GM23248 (cell line): ENCODE measurements around the gene CSRP1. TPM values are rescaled to one million over a fixed set of nuclear protein-coding genes. Genes with fewer than 3 reads are reported as not detected.

Experiments used
- DNase-seq: peaks from one replicate; pipeline ENCODE4 v3.0.0-alpha.2; 2015
- H2AFZ ChIP-seq: fragments of 200-600 bp; sonication (generic); 2 replicates; pipeline ENCODE4 v1.6.1; 2016; ENCODE audit warnings: antibody characterized with exemption
- H3F3A ChIP-seq: fragments of 200-600 bp; sonication (generic); 2 replicates; pipeline ENCODE4 v1.6.1; 2016; ENCODE audit warnings: mild to moderate bottlenecking, antibody characterized with exemption, mixed run types; ENCODE audit not compliant: insufficient read depth
- H3K27ac ChIP-seq: fragments of 200-600 bp; sonication (generic); 2 replicates; pipeline ENCODE4 v1.5.1; 2016; ENCODE audit warnings: mild to moderate bottlenecking
- H3K27me3 ChIP-seq: fragments of 200-600 bp; sonication (generic); replicated peaks from 2 replicates; pipeline ENCODE4 v1.6.1; 2016; ENCODE audit warnings: mild to moderate bottlenecking; ENCODE audit not compliant: insufficient read depth
- H3K36me3 ChIP-seq: fragments of 200-600 bp; sonication (generic); 2 replicates; pipeline ENCODE4 v1.6.1; 2016; ENCODE audit warnings: low read depth, mild to moderate bottlenecking
- H3K4me1 ChIP-seq: fragments of 200-600 bp; sonication (generic); 2 replicates; pipeline ENCODE4 v1.6.1; 2016; ENCODE audit warnings: mild to moderate bottlenecking; ENCODE audit not compliant: insufficient read depth
- H3K4me2 ChIP-seq: fragments of 200-600 bp; sonication (generic); one replicate; pipeline ENCODE4 v1.6.1; 2016; ENCODE audit warnings: mild to moderate bottlenecking; ENCODE audit not compliant: unreplicated experiment
- H3K4me3 ChIP-seq: fragments of 200-600 bp; sonication (generic); 2 replicates; pipeline ENCODE4 v1.5.1; 2016; ENCODE audit warnings: mild to moderate bottlenecking
- H3K79me2 ChIP-seq: fragments of 200-600 bp; sonication (generic); 2 replicates; pipeline ENCODE4 v1.6.1; 2016; ENCODE audit warnings: mild to moderate bottlenecking; ENCODE audit not compliant: insufficient read depth
- H3K9ac ChIP-seq: fragments of 200-600 bp; sonication (generic); 2 replicates; pipeline ENCODE4 v1.6.1; 2016; ENCODE audit warnings: mild to moderate bottlenecking
- H3K9me2 ChIP-seq: fragments of 200-600 bp; sonication (generic); 2 replicates; pipeline ENCODE4 v1.6.1; 2016; ENCODE audit warnings: mixed run types, mild to moderate bottlenecking, moderate library complexity; ENCODE audit not compliant: insufficient read depth
- H3K9me3 ChIP-seq: fragments of 200-600 bp; sonication (generic); one replicate; pipeline ENCODE4 v1.6.1; 2017; ENCODE audit warnings: low read depth
- H4K20me1 ChIP-seq: fragments of 200-600 bp; sonication (generic); 2 replicates; pipeline ENCODE4 v1.6.0; 2016; ENCODE audit not compliant: insufficient read depth
- EZH2 ChIP-seq: fragments of 200-600 bp; sonication (generic); IDR thresholded peaks from 2 replicates; pipeline ENCODE4 v1.6.1; 2018; ENCODE audit warnings: antibody characterized with exemption, mild to moderate bottlenecking; ENCODE audit not compliant: insufficient read depth, poor library complexity, severe bottlenecking
- EZH2phosphoT487 ChIP-seq: fragments of 200-600 bp; sonication (generic); IDR thresholded peaks from 2 replicates; pipeline ENCODE4 v1.6.1; 2018; ENCODE audit warnings: antibody characterized with exemption, moderate library complexity, mild to moderate bottlenecking, low read depth; ENCODE audit not compliant: insufficient read depth
- WGBS, 2 experiments: methylation state at CpG; one replicate each; pipeline ENCODE4 v1.1.6; 2015 to 2017; ENCODE audit warnings: low lambda C conversion rate in 2 of 2, low coverage in 1 of 2; ENCODE audit errors: missing lambda C conversion rate in 2 of 2; 5-methylcytosine and 5-hydroxymethylcytosine counted together
- in situ Hi-C: fragments of 300-500 bp; cut with MboI; formaldehyde crosslinking; loops from 2 replicates; pipeline ENCODE4 v1.15.0; 2020
- polyA plus RNA-seq: library from polyadenylated mRNA; unstranded; fragments of >200 nt; fragmentation: Nextera tagmentation; extraction: Ambion mirVana; gene quantifications from 2 replicates; pipeline ENCODE4 v1.2.1, GENCODE V29; 2016
- total RNA-seq: library from RNA; depleted of rRNA; stranded (reverse); fragments of >200 nt; shearing (Covaris generic); gene quantifications from 2 replicates; pipeline ENCODE4 v1.2.3, GENCODE V29; 2014

The CSRP1 gene
- total and polyA plus RNA-seq, 2 experiments from 2014 or later, result 510 to 1,160 TPM

GRCh38 chr1:201501144-201501543, 5.8 kb downstream of the CSRP1 start:
- Histone ChIP-seq H3K9me3 (no peaks in the 10 kb centered on the region), H3K9me2 (no peaks in the 10 kb centered on the region), H3K4me3 (no peak overlapping the region), H3K79me2 (peaks cover 97% of the 10 kb centered on the region), H2AFZ (no peak overlapping the region), H3K27me3 (no peaks in the 10 kb centered on the region), H3K4me2 (peak overlapping the region; percentile 10), H4K20me1 (no peaks in the 10 kb centered on the region), H3F3A (peaks cover 54% of the 10 kb centered on the region), H3K4me1 (peaks cover 61% of the 10 kb centered on the region), H3K27ac (peak overlapping the region; percentile 56), H3K9ac (peak overlapping the region; percentile 27; the same call in 1 of the 2 replicates), H3K36me3 (peaks cover 8% of the 10 kb centered on the region; the same call in 1 of the 2 replicates)
- DNase-seq, result peak; percentile 76
- TF ChIP-seq EZH2phosphoT487 (no peak), EZH2 (no peak)
- WGBS, 2 experiments, result 86% methylated on average over 8 of the region's 8 CpGs
- in situ Hi-C loops, result no loop called here

- Histone ChIP-seq H3F3A (peaks cover 54% of the 10 kb centered on the region), H2AFZ (no peak overlapping the region), H3K4me3 (no peak overlapping the region), H4K20me1 (no peaks in the 10 kb centered on the region), H3K4me1 (peaks cover 65% of the 10 kb centered on the region), H3K36me3 (peaks cover 8% of the 10 kb centered on the region; the same call in 1 of the 2 replicates), H3K27me3 (no peaks in the 10 kb centered on the region), H3K4me2 (peak overlapping the region; percentile 10), H3K79me2 (peaks cover 97% of the 10 kb centered on the region), H3K9me2 (no peaks in the 10 kb centered on the region), H3K9me3 (no peaks in the 10 kb centered on the region), H3K27ac (peak overlapping the region; percentile 56), H3K9ac (peak overlapping the region; percentile 5; the same call in 1 of the 2 replicates)
- peak; percentile 28 for DNase-seq
- WGBS, 2 experiments, result 50 to 60% methylated on average over 4 of the region's 4 CpGs
- TF ChIP-seq EZH2phosphoT487 (no peak), EZH2 (no peak)
- in situ Hi-C loops, result no loop called here
Measured at GRCh38 chr1:201500670-201501120, 6.2 kb downstream of the CSRP1 start.

- in situ Hi-C loops, result no loop called here
- TF ChIP-seq EZH2 (no peak), EZH2phosphoT487 (no peak)
Measured at GRCh38 chr1:201499795-201500669, 6.9 kb downstream of the CSRP1 start.

GRCh38 chr1:201499191-201499590, 7.7 kb downstream of the CSRP1 start:
- Histone ChIP-seq H3K9me2 (no peaks in the 10 kb centered on the region), H3K79me2 (peaks cover 97% of the 10 kb centered on the region), H3K4me3 (no peak overlapping the region), H3K9me3 (no peaks in the 10 kb centered on the region), H3K4me2 (no peak overlapping the region), H3K27me3 (no peaks in the 10 kb centered on the region), H3K4me1 (peaks cover 68% of the 10 kb centered on the region), H2AFZ (no peak overlapping the region), H3K36me3 (peaks cover 22% of the 10 kb centered on the region), H3F3A (peaks cover 52% of the 10 kb centered on the region), H4K20me1 (no peaks in the 10 kb centered on the region), H3K9ac (no peak overlapping the region), H3K27ac (no peak overlapping the region)
- in situ Hi-C loops, result no loop called here
- WGBS, 2 experiments, result 93 to 96% methylated on average over 3 of the region's 3 CpGs
- peak; percentile 19 for DNase-seq
- TF ChIP-seq EZH2 (no peak), EZH2phosphoT487 (no peak)

More at GRCh38 chr1:201499795-201500669, 6.9 kb downstream of the CSRP1 start:
- WGBS, 2 experiments, result 74 to 78% methylated on average over 8 of the region's 8 CpGs
- Histone ChIP-seq H3K4me1 (peaks cover 69% of the 10 kb centered on the region), H3K4me2 (peak overlapping the region; percentile 10), H2AFZ (no peak overlapping the region), H3K36me3 (peaks cover 13% of the 10 kb centered on the region), H4K20me1 (no peaks in the 10 kb centered on the region), H3K27ac (peak overlapping the region; percentile 56; the same call in 1 of the 2 replicates), H3K9ac (no peak overlapping the region), H3K4me3 (no peak overlapping the region), H3K79me2 (peaks cover 97% of the 10 kb centered on the region), H3K9me2 (no peaks in the 10 kb centered on the region), H3K27me3 (no peaks in the 10 kb centered on the region), H3K9me3 (no peaks in the 10 kb centered on the region), H3F3A (peaks cover 54% of the 10 kb centered on the region)
- peak; percentile 14 for DNase-seq
